Uterus (tissue), 2 donors: Measurements from ENCODE around the gene CTRB1.

Source experiments
- POLR2A ChIP-seq, 2 donors: fragments of 450-650 bp; IDR thresholded peaks; one replicate each; pipeline ENCODE4 v1.6.1; 2016; ENCODE audit warnings: antibody characterized with exemption in 2 of 2, mild to moderate bottlenecking in 1 of 2, moderate library complexity in 1 of 2
- TF ChIP-seq, protein P1 (sequence below), 4 experiments: fragments of 200-600 bp in 2 of 4; fragments of 450-650 bp in 2 of 4; sonication (generic) in 2 of 4; IDR thresholded peaks; one replicate each; pipeline ENCODE4 v1.5.1; 2016 to 2019; ENCODE audit warnings: antibody characterized with exemption in 4 of 4, mild to moderate bottlenecking in 2 of 4, moderate library complexity in 1 of 4

DNA sequence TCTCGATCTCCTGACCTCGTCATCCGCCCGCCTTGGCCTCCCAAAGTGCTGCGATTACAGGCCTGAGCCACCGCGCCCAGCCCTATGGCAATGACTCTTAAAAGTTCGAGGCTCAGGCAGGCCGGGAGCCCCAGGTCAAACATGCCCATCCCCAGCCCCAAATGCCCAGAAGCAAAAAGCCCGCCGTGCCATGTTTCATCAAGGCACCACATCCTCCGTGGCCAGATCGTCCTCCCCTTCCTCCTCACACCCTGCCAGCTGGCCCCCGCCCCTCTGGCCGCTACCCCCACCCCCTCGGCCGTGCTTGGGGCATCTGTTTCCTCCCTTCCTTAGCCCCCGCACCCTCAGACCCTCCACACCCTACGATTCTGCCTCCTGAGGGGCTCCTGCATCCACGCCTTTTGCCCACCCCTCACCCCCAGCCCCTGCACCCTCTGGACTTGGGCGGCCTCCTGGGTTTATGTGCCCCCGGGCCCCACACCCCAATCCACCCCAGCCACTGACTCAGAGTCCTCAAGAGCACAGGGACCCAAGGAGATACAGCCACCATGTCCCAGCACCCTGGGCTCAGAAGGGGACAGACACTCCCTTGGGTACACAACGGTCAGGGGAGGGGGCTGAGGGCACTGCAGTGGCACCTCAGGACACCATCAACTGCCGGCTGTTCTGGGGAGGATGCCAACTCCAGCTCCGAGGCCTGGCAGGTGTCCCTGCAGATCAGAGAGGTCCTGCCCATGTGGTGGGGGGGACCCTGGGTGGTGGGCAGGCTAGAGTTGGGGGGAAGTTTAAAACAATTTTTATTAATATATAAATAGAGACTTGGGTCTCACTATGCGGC is 7.1 kb downstream of the CTRB1 start:
- TF ChIP-seq, protein P1, sequence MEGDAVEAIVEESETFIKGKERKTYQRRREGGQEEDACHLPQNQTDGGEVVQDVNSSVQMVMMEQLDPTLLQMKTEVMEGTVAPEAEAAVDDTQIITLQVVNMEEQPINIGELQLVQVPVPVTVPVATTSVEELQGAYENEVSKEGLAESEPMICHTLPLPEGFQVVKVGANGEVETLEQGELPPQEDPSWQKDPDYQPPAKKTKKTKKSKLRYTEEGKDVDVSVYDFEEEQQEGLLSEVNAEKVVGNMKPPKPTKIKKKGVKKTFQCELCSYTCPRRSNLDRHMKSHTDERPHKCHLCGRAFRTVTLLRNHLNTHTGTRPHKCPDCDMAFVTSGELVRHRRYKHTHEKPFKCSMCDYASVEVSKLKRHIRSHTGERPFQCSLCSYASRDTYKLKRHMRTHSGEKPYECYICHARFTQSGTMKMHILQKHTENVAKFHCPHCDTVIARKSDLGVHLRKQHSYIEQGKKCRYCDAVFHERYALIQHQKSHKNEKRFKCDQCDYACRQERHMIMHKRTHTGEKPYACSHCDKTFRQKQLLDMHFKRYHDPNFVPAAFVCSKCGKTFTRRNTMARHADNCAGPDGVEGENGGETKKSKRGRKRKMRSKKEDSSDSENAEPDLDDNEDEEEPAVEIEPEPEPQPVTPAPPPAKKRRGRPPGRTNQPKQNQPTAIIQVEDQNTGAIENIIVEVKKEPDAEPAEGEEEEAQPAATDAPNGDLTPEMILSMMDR (IDR thresholded peaks at IDR 0.05) = no peak
- no peak for TF ChIP-seq POLR2A (IDR thresholded peaks at IDR 0.05)
